Hepatic stellate cell (primary cell): ENCODE results near the gene LOXHD1.

Experiments
- DNase-seq: peaks from one replicate; pipeline ENCODE4 v3.0.0; 2011; ENCODE audit warnings: low spot score

LOXHD1 gene

DNA sequence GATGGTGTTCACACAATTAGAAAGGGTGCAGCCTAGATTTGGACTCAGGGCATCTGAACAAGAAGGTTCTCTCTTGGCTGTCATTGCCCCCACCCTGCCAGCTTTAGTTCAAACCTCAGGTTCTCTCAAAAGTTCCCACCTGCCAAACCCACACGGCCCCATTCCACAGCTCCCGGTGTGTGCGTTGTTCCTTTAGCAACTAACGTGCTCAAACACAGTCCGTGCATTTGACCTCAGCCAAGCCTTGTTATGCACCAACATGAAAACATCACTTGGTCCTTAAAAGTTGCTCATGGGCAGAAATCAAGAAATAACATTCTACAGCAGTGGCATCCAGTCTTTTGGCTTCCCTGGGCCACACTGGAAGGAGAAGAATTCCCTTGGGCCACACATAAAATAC lies 32.0 kb downstream of the LOXHD1 start:
- no peak for DNase-seq

- no peak for DNase-seq
These were observed 32.9 kb downstream of the LOXHD1 start for GRCh38 chr18:46624127-46624526.

GRCh38 chr18:46623541-46623940 lies 33.5 kb downstream of the LOXHD1 start:
- no peak for DNase-seq

GRCh38 chr18:46622999-46623398 lies 34.0 kb downstream of the LOXHD1 start:
- no peak for DNase-seq

DNA sequence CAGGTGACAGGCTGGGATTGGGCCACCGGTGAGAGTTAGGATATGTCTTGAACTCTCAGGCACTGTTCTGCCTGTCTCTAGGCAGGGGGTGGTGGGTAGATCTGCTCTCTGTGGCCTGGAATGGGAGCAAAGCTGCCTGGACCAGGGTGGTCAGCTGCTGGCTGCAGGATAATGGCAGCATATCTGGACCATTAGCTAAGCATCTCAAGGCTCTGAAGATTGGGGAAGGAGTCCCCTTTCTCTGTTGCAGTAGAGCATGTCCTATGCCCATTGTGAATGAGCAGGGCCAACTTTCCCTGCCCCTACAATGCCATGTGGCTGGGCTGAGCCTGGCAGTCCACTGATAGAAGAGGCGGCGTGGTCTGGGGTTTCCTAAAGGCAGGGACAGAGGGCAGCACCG lies 34.6 kb downstream of the LOXHD1 start:
- DNase-seq = no peak

DNA sequence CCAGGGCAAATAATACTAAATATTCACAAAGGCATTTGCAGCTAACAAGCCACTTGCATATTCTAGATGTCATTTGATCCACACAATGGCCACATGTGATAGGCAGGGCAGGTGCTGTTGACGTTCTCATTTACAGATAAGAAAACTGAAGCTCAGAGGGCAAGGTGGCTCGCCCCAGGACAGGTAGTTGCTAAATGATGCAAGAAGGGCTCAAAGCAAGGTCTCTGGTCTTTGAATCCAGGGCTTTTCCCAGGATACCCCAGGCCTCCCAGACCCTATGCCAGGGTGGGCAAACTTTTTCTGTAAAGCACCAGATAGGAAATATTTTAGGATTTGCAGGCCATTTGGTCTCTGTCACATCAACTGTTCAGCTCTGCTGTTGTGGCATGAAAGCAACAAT lies 35.1 kb downstream of the LOXHD1 start:
- no peak for DNase-seq

DNA sequence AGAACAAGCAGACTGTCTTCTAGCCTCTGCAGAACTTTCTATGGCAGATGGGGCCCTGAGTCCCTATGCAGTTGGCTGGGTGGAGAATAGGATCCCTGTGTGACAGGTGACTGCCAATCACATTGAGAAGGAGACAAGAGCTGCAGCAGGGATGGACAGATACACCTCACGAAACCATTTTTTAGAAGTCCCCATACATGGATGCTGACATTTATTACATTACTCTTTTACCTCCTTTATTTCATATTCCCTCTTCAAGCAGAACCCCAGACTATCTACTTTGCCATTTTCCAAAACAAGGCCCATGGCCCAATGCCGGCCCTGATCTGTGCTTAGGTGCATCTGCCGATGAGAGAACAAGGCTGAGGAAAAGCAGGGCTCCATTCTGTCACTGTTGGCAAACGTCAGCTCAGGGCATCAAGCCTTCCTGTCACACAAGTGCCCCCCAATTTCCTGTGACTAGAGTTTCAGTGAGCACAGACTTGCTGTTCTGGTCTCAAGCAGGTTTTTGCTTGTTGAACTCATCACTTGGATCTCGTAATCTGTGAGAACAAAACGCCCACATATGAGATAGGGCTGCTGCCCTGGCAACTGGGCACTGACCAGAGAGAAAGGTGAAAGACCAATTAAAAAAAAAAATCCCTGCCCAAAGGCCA lies 35.8 kb downstream of the LOXHD1 start:
- no peak for DNase-seq

DNA sequence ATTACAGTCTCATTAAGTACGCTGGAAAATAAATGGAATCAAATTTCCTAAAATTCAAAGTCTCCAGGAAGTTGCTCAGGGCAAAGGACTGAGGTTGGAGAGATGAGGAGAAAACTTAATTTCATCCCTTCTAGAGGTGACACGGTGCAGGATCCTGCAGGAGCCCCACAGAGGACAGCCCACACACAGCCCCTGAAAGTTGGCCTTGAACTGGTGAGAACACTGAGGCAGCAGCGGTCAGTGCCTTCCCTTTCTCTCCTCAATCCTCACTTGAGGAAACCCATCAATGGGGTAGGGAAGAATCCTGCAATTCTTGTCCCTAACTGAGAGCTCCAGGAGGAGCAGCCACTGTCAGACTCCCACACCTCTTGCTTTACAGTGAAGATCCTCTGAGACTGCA lies 37.5 kb downstream of the LOXHD1 start:
- no peak for DNase-seq

DNA sequence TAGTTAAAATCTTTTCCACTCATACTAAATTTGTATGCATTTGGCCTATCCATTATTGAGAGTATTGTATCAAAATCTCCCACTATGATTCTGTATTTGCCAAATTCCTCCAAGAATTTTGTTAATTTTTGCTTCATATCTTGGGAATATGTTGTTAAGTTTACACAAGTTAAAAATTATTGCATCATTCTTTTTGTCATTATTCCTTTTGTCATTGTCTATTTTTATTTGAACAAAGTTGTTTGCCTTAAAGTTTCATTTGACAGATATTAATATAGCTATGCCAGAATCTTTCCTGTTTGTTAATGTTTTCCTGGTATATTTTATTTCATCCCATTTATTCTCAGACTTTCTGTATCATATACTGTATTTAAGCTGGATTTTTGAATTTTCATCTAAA lies 41.3 kb downstream of the LOXHD1 start:
- no peak for DNase-seq

DNA sequence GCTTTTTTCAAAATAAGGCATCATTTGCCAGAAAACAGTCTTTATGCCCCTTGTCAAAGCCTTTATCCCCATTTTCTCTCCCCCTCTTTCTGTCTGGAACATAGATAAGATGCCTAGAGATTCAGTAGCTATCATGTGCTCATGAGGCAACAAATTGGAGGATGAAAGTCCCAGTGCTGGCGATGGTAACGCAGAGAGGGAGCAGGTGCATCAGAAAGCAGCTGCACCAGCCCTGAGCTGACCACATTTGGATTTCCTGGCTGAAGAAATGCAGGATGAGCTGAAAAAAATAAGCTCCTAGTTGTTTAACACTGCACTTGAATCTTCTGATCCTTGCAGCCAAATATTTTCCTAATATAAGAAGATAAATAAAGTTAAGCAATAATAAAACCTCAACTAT lies 48.0 kb downstream of the LOXHD1 start:
- no peak for DNase-seq

DNA sequence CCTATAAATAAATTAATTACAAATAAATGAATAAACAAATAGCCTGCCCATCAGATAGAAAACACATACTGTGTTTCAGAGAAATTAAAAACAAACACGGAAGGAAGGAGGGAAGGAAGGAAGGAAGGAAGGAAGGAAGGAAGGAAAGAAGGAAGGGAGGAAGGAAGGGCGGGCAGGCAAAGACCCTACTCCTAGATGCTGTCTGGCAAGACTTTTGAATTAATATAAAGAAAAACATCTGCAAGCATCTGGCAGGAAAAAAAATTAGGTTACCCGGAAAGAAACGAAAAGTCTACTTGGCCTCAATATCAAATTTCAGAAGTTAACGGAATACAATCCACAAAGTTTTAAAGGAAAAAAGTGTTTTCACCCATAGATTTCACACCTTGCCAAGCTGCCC lies 49.1 kb downstream of the LOXHD1 start:
- no peak for DNase-seq

DNA sequence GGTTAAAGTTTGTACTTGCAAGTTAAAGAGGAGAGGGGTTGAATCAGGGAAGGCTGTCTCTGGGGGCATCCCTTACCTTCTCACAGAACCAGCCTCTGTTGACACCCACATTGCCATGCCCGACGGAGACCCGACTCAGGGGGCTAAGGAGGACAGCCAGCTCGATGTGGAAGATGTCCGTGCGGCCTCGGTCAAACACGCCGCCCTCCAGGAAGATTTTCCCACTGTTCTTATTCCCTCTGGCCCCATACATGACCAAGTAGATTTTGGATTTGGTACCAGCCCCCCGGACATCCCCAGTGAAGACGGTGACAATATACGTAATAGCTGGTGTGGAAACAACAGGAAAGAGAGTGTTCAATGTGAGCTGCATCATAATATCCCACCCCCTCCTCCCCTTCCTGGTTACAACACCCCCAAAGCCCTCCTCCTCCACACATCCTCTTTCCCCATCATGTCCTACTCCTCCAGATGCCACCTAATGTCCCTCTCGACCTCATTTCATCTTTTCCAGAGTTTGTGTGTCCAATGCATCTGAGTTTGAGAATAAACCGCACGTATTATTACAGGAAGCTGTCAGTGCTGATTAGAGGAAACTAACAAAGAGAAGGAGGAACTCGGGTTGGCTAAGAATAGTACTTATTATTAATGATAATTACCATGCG lies 55.7 kb downstream of the LOXHD1 start:
- DNase-seq = no peak

DNA sequence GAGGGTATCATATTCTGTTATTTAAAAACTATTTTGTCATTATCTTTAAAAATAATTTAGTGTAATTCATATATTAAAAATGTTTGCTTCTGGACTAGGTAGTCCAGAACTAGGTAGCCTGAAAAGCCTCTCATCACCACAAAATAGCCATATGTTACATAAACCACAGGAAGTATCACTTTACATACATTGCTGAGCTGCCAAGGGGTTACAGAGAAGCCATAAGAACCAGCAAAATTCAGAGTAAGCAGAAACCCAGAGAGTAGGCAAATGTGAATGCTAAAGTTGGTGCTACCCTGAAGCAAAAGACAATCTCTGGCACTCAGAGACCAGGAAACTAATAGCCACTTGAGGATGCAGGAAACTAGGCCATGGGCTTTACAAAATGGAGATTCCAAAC lies 60.9 kb downstream of the LOXHD1 start:
- no peak for DNase-seq

DNA sequence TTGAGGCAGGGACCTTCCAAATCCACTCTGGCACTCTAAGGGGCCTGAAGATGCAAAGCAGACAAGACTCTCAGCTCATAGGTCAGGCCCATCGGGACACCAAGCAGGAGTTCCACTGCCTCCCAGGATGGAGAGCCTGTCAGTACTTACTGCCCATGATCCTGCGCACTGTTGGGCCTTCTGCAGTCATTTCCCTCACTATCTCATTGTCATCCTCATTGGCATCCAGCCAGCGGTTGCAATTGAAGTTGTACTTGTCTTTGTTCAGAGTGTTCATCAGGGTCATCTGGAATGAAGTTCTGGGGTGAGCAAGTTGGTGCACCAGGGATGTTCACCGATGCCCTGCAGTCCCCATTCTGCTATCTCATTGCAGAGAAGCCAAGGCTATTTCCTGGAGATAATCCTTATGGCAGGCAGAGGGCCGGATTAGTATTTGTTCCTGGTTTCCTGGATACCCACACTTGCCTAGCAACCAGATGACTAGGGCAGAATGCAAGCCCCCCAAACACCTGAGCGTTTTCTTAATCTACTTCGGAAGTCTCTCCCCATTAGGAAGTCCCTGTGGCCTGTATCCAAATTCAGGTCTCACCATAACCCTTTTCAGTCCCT lies 65.1 kb downstream of the LOXHD1 start:
- no peak for DNase-seq

- no peak for DNase-seq
These were observed 66.9 kb downstream of the LOXHD1 start for GRCh38 chr18:46590103-46590502.

DNA sequence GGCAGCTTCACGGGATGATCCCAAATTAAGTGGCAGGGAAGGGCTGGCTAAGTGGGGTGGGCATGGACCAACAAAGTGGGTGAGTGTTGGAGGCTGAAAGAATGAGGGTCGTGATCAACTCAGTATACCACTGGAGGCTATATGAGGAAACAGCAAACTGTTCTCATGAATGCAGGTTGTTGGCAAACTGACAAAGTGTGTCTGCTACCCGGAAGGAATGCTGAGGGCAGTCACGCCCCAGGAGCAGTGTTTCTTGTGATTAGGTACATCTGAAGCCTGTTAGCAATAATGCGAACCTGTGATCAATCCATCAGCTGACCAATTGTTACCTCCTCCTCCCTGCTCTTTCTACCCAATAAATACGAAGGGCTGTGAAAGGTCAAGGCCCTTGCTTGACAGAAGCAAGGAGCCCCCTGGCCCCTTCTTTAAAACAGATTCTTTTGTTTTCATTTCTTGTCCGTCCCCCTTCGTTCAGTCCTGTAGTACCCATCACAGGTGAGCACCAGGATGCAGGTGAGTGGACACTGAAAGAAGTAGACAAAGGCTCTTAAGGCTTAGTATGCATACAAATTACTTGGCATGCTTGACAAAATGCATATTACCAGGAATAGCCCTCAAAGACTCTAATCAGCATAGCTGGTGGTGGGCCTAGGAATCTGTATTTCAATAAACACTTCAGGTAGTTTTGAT lies 67.9 kb downstream of the LOXHD1 start:
- DNase-seq = no peak

GRCh38 chr18:46587600-46587999 lies 69.4 kb downstream of the LOXHD1 start:
- no peak for DNase-seq

DNA sequence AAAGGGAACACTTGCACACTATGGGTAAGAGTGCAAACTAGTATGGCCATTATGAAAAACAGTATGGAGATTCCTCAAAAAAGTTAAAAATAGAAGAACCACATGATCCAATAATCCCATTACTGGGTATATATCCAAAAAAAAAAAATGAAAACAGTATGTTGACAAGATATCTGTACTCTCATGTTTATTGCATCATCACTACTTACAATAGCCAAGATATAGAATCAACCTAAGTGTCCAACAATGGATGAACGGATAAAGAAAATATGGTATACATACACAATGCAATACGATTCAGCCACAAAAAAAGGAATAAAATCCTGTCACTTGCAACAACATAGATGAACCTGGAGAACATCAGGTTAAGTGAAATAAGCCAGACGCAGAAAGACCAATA lies 73.3 kb downstream of the LOXHD1 start:
- DNase-seq = no peak

DNA sequence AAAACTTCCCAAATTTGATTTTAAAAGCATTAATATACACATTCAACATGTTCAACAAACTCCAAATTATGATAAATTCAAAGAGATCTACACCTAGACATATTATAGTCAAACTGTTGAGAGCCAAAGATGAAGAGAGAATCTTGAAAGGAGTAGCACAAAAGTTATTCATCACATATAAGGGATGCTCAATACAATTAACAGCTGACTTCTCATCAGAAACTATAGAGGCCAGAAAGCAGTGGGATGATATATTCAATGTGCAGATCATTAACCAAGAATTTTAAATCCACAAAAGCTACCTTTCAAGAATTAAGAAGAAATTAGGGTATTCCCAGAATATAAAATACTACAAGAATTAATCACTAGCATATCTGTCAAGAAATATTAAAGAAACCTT lies 75.4 kb downstream of the LOXHD1 start:
- no peak for DNase-seq

GRCh38 chr18:46578987-46579386 lies 78.0 kb downstream of the LOXHD1 start:
- DNase-seq = no peak

DNA sequence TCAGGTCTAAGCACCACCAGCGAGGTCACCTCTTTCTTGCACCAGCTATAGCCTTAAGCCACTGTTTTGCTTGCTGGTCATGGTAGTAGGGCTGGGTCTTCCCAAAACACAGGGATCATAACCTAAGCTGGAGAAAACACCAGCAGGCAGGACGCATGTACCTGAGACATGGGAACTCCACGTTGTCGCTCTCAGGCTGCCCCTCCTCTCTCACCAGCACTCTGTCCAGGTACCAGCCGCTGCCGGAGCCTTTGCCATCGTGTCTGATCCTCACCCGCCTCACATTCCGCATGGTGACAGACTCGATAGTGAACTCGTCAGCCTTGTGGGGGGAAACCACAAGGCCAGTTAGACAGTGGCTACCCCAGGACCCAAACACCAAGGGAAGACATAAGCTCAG lies 79.5 kb downstream of the LOXHD1 start:
- no peak for DNase-seq

DNA sequence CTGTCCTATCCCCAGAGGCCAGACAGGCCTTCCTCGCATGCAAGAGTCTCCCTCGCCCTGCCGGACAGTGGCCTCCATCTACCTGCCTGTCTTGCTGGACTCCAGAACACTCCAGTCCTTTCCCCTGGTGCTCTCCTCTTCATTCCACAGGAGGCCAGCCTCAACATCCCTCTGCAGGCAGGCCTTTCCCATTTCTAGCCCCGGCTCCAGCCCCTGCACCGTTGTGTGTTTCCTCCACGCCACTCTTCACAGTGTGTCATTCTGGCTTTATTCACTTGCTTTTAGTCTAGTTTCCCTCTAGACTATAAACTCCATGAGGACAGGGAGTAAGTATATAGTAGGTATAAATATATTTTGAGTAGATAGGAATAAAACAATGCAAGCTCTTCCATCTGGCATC lies 81.2 kb downstream of the LOXHD1 start:
- DNase-seq = no peak

GRCh38 chr18:46574743-46575115 lies 82.3 kb downstream of the LOXHD1 start:
- DNase-seq = no peak
